ENCODE data around the gene GJA4.

GJA4 gene

GRCh38 chr1:34839526-34840305 lies 46.9 kb downstream of the GJA4 start:
- DNase-seq (ENCODE audit: low read depth in 1 of 2, low spot score in 1 of 2): no peak

GRCh38 chr1:34840426-34840825 lies 47.6 kb downstream of the GJA4 start:
- Histone ChIP-seq H3K4me3 (replicated peaks; ENCODE audit: insufficient read depth, low read length) (no peak overlapping the region), H3K27ac (replicated peaks) (no peak overlapping the region), H3K27me3 (ENCODE audit: insufficient read depth, poor library complexity, severe bottlenecking) (no peaks in the 10 kb centered on the region)
- no peak for TF ChIP-seq CTCF (IDR thresholded peaks at IDR 0.05; ENCODE audit: insufficient read depth, low read length)
- TF ChIP-seq GABPA (IDR thresholded peaks at IDR 0.05; ENCODE audit: low read depth): no peak
- no peak for TF ChIP-seq POLR2AphosphoS5 (IDR thresholded peaks at IDR 0.05; ENCODE audit: low read depth)
- TF ChIP-seq REST (IDR thresholded peaks at IDR 0.05; ENCODE audit: insufficient replicate concordance, low read depth): no peak
- no peak for TF ChIP-seq SPI1 (IDR thresholded peaks at IDR 0.05; ENCODE audit: borderline replicate concordance, low read depth)
- DNase-seq (ENCODE audit: low read depth in 1 of 2, low spot score in 1 of 2): no peak

More at GRCh38 chr1:34839526-34840305, 46.9 kb downstream of the GJA4 start:
- TF ChIP-seq REST (IDR thresholded peaks at IDR 0.05; ENCODE audit: insufficient replicate concordance, low read depth) (no peak), CTCF (IDR thresholded peaks at IDR 0.05; ENCODE audit: insufficient read depth, low read length) (no peak), GABPA (IDR thresholded peaks at IDR 0.05; ENCODE audit: low read depth) (no peak)
- H3K27ac ChIP-seq (replicated peaks): no peak overlapping the region
- no peaks in the 10 kb centered on the region for H3K27me3 ChIP-seq (ENCODE audit: insufficient read depth, poor library complexity, severe bottlenecking)
- no peak overlapping the region for H3K4me3 ChIP-seq (replicated peaks; ENCODE audit: insufficient read depth, low read length)

GRCh38 chr1:34842073-34842472 lies 49.3 kb downstream of the GJA4 start:
- TF ChIP-seq CTCF (IDR thresholded peaks at IDR 0.05; ENCODE audit: insufficient read depth, low read length) (no peak), SPI1 (IDR thresholded peaks at IDR 0.05; ENCODE audit: borderline replicate concordance, low read depth) (no peak), POLR2AphosphoS5 (IDR thresholded peaks at IDR 0.05; ENCODE audit: low read depth) (no peak), REST (IDR thresholded peaks at IDR 0.05; ENCODE audit: insufficient replicate concordance, low read depth) (no peak), GABPA (IDR thresholded peaks at IDR 0.05; ENCODE audit: low read depth) (no peak)

More at GRCh38 chr1:34842073-34842472, 49.3 kb downstream of the GJA4 start:
- Histone ChIP-seq H3K27me3 (ENCODE audit: insufficient read depth, poor library complexity, severe bottlenecking) (no peaks in the 10 kb centered on the region), H3K4me3 (replicated peaks; ENCODE audit: insufficient read depth, low read length) (no peak overlapping the region), H3K27ac (replicated peaks) (no peak overlapping the region)
- no peak for DNase-seq (ENCODE audit: low read depth in 1 of 2, low spot score in 1 of 2)

Data from HL-60 (cell line).